ENCODE results near the gene CHST11. TPM values are rescaled to one million over a fixed set of nuclear protein-coding genes. Genes with fewer than 3 reads are reported as not detected.
A peak's percentile ranks its signal among the peaks of the same experiment; 100 is the strongest.
"Not testable (repeated sequence)": the region's sequence is repeated elsewhere in the genome, so short reads cannot be mapped to it uniquely, and the experiment has no call there.

Gene CHST11
- total RNA-seq, 1 donor = 10.8 TPM

DNA sequence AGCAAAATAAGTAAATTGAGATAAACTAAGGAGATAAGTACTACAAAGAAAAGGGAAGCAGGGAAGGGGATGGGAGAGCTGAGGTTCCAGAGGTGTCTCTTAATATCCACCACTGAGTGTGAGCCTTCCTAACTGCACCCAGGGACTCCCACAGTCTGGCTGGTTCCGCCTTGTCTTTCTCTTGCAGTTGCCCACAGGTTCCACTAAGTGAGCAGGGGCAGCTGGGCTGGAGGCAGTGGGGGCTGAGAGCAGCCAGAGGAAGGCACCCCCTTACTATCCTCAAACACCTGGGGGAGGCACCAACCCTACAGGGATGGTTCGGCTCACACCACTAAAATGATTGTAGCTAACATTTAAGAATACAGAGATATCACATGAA lies 286.4 kb downstream of the CHST11 start:
- TF ChIP-seq, protein P1, sequence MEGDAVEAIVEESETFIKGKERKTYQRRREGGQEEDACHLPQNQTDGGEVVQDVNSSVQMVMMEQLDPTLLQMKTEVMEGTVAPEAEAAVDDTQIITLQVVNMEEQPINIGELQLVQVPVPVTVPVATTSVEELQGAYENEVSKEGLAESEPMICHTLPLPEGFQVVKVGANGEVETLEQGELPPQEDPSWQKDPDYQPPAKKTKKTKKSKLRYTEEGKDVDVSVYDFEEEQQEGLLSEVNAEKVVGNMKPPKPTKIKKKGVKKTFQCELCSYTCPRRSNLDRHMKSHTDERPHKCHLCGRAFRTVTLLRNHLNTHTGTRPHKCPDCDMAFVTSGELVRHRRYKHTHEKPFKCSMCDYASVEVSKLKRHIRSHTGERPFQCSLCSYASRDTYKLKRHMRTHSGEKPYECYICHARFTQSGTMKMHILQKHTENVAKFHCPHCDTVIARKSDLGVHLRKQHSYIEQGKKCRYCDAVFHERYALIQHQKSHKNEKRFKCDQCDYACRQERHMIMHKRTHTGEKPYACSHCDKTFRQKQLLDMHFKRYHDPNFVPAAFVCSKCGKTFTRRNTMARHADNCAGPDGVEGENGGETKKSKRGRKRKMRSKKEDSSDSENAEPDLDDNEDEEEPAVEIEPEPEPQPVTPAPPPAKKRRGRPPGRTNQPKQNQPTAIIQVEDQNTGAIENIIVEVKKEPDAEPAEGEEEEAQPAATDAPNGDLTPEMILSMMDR (IDR thresholded peaks at IDR 0.05; ENCODE audit: insufficient read depth, low read length) = no peak
- H3K4me3 ChIP-seq (ENCODE audit: low read depth, low read length) = no peak overlapping the region
- DNase-seq (ENCODE audit: low read depth) = no peak

GRCh38 chr12:104743753-104744548 lies 287.2 kb downstream of the CHST11 start:
- not testable (repeated sequence) for H3K4me3 ChIP-seq (ENCODE audit: low read depth, low read length); DNase-seq (ENCODE audit: low read depth)

DNA sequence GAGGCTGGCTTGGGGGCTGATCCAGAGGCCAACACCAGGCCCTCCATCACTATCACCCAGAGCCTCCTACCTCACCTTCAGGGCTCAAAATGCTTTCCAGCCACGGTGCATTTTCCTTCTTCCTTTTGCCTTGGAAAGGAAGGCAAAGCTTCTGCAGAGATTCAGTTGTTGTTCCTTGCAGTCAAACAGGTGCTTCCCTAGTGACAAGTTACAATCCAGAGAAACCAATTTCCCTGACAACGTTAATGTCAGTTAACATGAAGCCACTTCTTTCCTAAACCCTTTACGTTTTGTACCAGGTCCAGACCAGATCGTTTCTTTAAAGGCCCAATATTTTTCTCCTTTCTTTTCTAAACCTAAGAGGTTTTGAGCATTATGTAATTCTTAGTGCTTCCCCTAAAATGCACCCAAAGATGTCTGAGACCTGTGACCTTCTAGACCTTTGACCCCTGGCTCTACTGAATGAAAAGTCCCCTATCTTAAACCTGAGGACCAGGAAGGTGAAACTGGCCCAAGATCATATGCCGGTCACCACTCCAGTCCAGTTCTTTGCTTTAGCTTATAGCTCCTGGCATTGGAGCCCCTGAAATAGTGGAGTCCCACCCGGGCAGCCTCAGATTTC lies 289.8 kb downstream of the CHST11 start:
- DNase-seq (ENCODE audit: low read depth) = no peak
- H3K4me3 ChIP-seq (ENCODE audit: low read depth, low read length) = no peak overlapping the region
- TF ChIP-seq, protein P1 (IDR thresholded peaks at IDR 0.05; ENCODE audit: insufficient read depth, low read length) = no peak

DNA sequence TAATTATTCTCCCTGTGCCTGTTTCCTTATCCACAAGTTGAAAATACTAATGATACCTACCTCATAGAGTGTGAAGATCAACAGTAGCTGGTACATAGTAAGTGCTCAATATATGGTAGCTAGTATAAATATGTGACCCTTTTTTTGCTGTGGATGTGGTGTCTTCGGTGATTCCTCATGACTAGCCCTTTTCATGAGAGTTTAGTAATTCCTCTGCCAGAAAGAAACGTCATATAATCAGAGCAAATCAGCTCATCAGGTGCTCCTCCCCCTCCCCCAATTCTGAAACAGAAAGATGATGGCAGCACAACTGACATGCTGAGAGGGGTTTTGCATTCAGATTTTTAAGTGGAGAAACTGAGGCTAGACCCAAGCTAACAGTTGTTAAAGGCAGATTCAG lies 290.6 kb downstream of the CHST11 start:
- DNase-seq (ENCODE audit: low read depth) = no peak
- TF ChIP-seq, protein P1 (IDR thresholded peaks at IDR 0.05; ENCODE audit: insufficient read depth, low read length) = no peak
- no peak overlapping the region for H3K4me3 ChIP-seq (ENCODE audit: low read depth, low read length)

- TF ChIP-seq, protein P1 (IDR thresholded peaks at IDR 0.05; ENCODE audit: insufficient read depth, low read length) = no peak
- H3K4me3 ChIP-seq (ENCODE audit: low read depth, low read length) = no peak overlapping the region
- DNase-seq (ENCODE audit: low read depth) = no peak
Observed at GRCh38 chr12:104747955-104748354, 291.2 kb downstream of the CHST11 start.

- H3K4me3 ChIP-seq (ENCODE audit: low read depth, low read length) = no peak overlapping the region
- no peak for DNase-seq (ENCODE audit: low read depth)
- TF ChIP-seq, protein P1 (IDR thresholded peaks at IDR 0.05; ENCODE audit: insufficient read depth, low read length) = no peak
Observed at GRCh38 chr12:104748356-104748755, 291.6 kb downstream of the CHST11 start.

DNA sequence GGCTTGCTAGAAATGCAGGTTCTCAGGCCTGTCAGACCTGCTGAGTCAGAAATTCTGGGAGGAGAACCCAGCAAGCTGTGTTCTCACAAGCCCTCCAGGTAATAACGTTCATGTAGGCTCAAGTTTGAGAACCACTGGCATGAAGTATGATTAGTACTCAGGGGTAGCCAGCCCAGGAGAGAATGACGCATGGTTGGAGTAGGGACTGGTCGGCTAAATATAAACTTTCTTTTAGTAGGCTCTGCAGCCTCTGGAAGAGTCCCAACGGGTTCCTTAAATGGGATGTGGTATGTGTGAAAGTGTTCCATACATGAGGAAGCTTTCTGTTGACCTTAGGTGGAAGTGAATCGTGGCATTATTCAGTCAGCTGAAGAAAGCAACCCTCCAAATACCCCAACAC lies 292.0 kb downstream of the CHST11 start:
- DNase-seq (ENCODE audit: low read depth) = peak; percentile 50
- no peak overlapping the region for H3K4me3 ChIP-seq (ENCODE audit: low read depth, low read length)
- TF ChIP-seq, protein P1 (IDR thresholded peaks at IDR 0.05; ENCODE audit: insufficient read depth, low read length) = no peak
